HCT116 (cell line): ENCODE data around the gene DPH3. TPM values are rescaled to one million over a fixed set of nuclear protein-coding genes. Genes with fewer than 3 reads are reported as not detected.

Experiments used
- ATAC-seq: fragments of 200-7000 bp; cut with Tn5 transposase; 2 replicates; pipeline ENCODE4 v1.9.1; 2020; ENCODE audit warnings: mild to moderate bottlenecking, moderate library complexity
- BruUV-seq: library from RNA; stranded (reverse); fragments of 400-500 nt; replicated peaks from 2 replicates; lab custom pipeline; 2021; lab: Mats Ljungman, UMichigan
- CTCF ChIA-PET: fragments of 300-600 bp; sonication (Branson Sonifier 250); formaldehyde crosslinking; loops from one replicate; lab custom pipeline; 2021; ENCODE audit warnings: antibody characterized with exemption; lab: Charles Lee
- POLR2A ChIA-PET: fragments of 300-600, 350-600 bp; sonication (Branson Sonifier 250); formaldehyde crosslinking; loops from one replicate; lab custom pipeline; 2021; ENCODE audit warnings: antibody characterized with exemption; lab: Charles Lee
- RAD21 ChIA-PET, 2 experiments: fragments of 300-600 bp; sonication (Branson Sonifier 250); formaldehyde crosslinking; loops; one replicate each; lab custom pipeline; 2023; ENCODE audit warnings: low total read pairs in 2 of 2; ENCODE audit not compliant: uncharacterized antibody in 2 of 2, unreplicated experiment in 2 of 2, low non-redundant PET in 1 of 2; lab: Charles Lee
- DNase-seq: peaks from one replicate; pipeline ENCODE4 v3.0.0-alpha.2; 2010; ENCODE audit warnings: low read depth, low spot score
- H2AFZ ChIP-seq: fragments of 200-600 bp; shearing (Covaris generic), sonication (generic); 2 replicates; pipeline ENCODE4 v1.6.1; 2017; ENCODE audit warnings: low read depth, mixed run types, mixed read lengths, antibody characterized with exemption, low read length; ENCODE audit not compliant: poor library complexity, severe bottlenecking
- H3K27ac ChIP-seq: 2 replicates; pipeline ENCODE4 v1.5.1; 2012; ENCODE audit warnings: low read depth, low read length
- H3K27me3 ChIP-seq: fragments of 200-600 bp; sonication (generic); 2 replicates; pipeline ENCODE4 v1.6.1; 2016; ENCODE audit warnings: mixed run types, low read length, mixed read lengths; ENCODE audit not compliant: insufficient read depth
- H3K36me3 ChIP-seq, 2 experiments: fragments of 200-500 bp in 1 of 2; fragments of 200-600 bp in 1 of 2; sonication (Bioruptor generic) in 1 of 2; sonication (generic) in 1 of 2; 2 replicates each; pipeline versions ENCODE4 v1.5.1 to v1.6.1; 2014 to 2016; ENCODE audit warnings: low read length in 2 of 2, inconsistent platforms in 1 of 2, mixed read lengths in 1 of 2, mixed run types in 1 of 2; ENCODE audit not compliant: insufficient read depth in 2 of 2, control insufficient read depth in 1 of 2
- H3K4me1 ChIP-seq, 2 experiments: fragments of 200-600 bp in 1 of 2; sonication (generic) in 1 of 2; 2 replicates each; pipeline versions ENCODE4 v1.5.1 to v1.6.1; 2012 to 2017; ENCODE audit warnings: low read length in 2 of 2, inconsistent platforms in 1 of 2, mild to moderate bottlenecking in 1 of 2, mixed read lengths in 1 of 2, mixed run types in 1 of 2, moderate library complexity in 1 of 2; ENCODE audit not compliant: insufficient read depth in 2 of 2, control insufficient read depth in 1 of 2
- H3K4me2 ChIP-seq: fragments of 200-600 bp; sonication (generic); 2 replicates; pipeline ENCODE4 v1.6.1; 2017; ENCODE audit warnings: mixed run types, low read length, mixed read lengths
- H3K4me3 ChIP-seq, 2 experiments: fragments of 200-600 bp in 1 of 2; sonication (generic) in 1 of 2; replicated peaks in 1 of 2; 2 replicates each; pipeline ENCODE4 v1.5.1; 2011 to 2016; ENCODE audit warnings: low read length in 2 of 2, control low read depth in 1 of 2, low read depth in 1 of 2, mild to moderate bottlenecking in 1 of 2, mixed read lengths in 1 of 2, mixed run types in 1 of 2
- H3K79me2 ChIP-seq: fragments of 200-600 bp; sonication (generic); 2 replicates; pipeline ENCODE4 v1.6.1; 2017; ENCODE audit warnings: mild to moderate bottlenecking, mixed run types, low read length, moderate library complexity, mixed read lengths; ENCODE audit not compliant: insufficient read depth
- H3K9ac ChIP-seq: fragments of 200-600 bp; sonication (generic); 2 replicates; pipeline ENCODE4 v1.6.1; 2016; ENCODE audit warnings: low read length, mixed read lengths
- H3K9me2 ChIP-seq: fragments of 200-600 bp; sonication (generic), shearing (Covaris generic); 2 replicates; pipeline ENCODE4 v1.6.1; 2017; ENCODE audit warnings: mixed run types, mild to moderate bottlenecking, moderate library complexity; ENCODE audit not compliant: insufficient read depth
- H3K9me3 ChIP-seq, 2 experiments: fragments of 200-500 bp in 1 of 2; fragments of 200-600 bp in 1 of 2; sonication (Bioruptor generic) in 1 of 2; sonication (generic) in 1 of 2; 2 replicates each; pipeline ENCODE4 v1.6.1; 2014 to 2017; ENCODE audit warnings: low read length in 2 of 2, mixed read lengths in 2 of 2, inconsistent platforms in 1 of 2, low read depth in 1 of 2, mild to moderate bottlenecking in 1 of 2, mixed run types in 1 of 2, moderate library complexity in 1 of 2; ENCODE audit not compliant: control insufficient read depth in 1 of 2, insufficient read depth in 1 of 2
- H4K20me1 ChIP-seq: fragments of 200-600 bp; sonication (generic), shearing (Covaris generic); 2 replicates; pipeline ENCODE4 v1.6.1; 2017; ENCODE audit warnings: mixed run types, mild to moderate bottlenecking, moderate library complexity; ENCODE audit not compliant: insufficient read depth
- CBX3 ChIP-seq: IDR thresholded peaks from 2 replicates; pipeline ENCODE4 v1.6.1; 2012; ENCODE audit warnings: low read depth
- CEBPB ChIP-seq: IDR thresholded peaks from 2 replicates; pipeline ENCODE4 v1.6.1; 2012; ENCODE audit warnings: low read depth
- EGR1 ChIP-seq: IDR thresholded peaks from 2 replicates; pipeline ENCODE4 v1.6.1; 2012; ENCODE audit warnings: low read depth
- ELF1 ChIP-seq: IDR thresholded peaks from 2 replicates; pipeline ENCODE4 v1.6.1; 2012; ENCODE audit warnings: low read depth, borderline replicate concordance
- EZH2 ChIP-seq: fragments of 200-600 bp; sonication (generic); IDR thresholded peaks from 2 replicates; pipeline ENCODE4 v1.6.1; 2017; ENCODE audit warnings: antibody characterized with exemption, mixed run types
- EZH2phosphoT487 ChIP-seq: fragments of 200-600 bp; IDR thresholded peaks from 2 replicates; pipeline ENCODE4 v1.6.1; 2018; ENCODE audit warnings: antibody characterized with exemption, borderline replicate concordance
- FOSL1 ChIP-seq: IDR thresholded peaks from 2 replicates; pipeline ENCODE4 v1.6.1; 2012; ENCODE audit warnings: low read depth
- JUND ChIP-seq: IDR thresholded peaks from 2 replicates; pipeline ENCODE4 v1.6.1; 2012
- POLR2A ChIP-seq: IDR thresholded peaks from 2 replicates; pipeline ENCODE4 v1.7.0; 2011; ENCODE audit warnings: borderline replicate concordance; ENCODE audit not compliant: insufficient read depth, insufficient read length; ENCODE audit errors: extremely low read depth
- POLR2AphosphoS5 ChIP-seq: IDR thresholded peaks from 2 replicates; pipeline ENCODE4 v1.6.1; 2011; ENCODE audit warnings: mild to moderate bottlenecking, low read depth, low read length, moderate library complexity
- RAD21 ChIP-seq: IDR thresholded peaks from 2 replicates; pipeline ENCODE4 v1.6.1; 2012; ENCODE audit warnings: low read depth, mild to moderate bottlenecking
- SIN3A ChIP-seq: IDR thresholded peaks from 2 replicates; pipeline ENCODE4 v1.6.1; 2012; ENCODE audit warnings: low read depth
- SP1 ChIP-seq: IDR thresholded peaks from 2 replicates; pipeline ENCODE4 v1.6.1; 2012; ENCODE audit warnings: low read depth
- SRF ChIP-seq: IDR thresholded peaks from 2 replicates; pipeline ENCODE4 v1.6.1; 2012; ENCODE audit warnings: low read depth
- TCF7L2 ChIP-seq: IDR thresholded peaks from 2 replicates; pipeline ENCODE4 v1.7.0; 2011; ENCODE audit warnings: borderline replicate concordance, inconsistent platforms; ENCODE audit not compliant: insufficient read depth, insufficient read length; ENCODE audit errors: extremely low read depth
- ZFX ChIP-seq: fragments of 450-650 bp; IDR thresholded peaks from 2 replicates; pipeline ENCODE4 v1.6.1; 2017
- intact Hi-C: fragments of 100-400 bp; cut with micrococcal nuclease; formaldehyde crosslinking; loops from 2 replicates; pipeline ENCODE4 v1.10.0; 2022
- total RNA-seq: library from RNA; stranded (reverse); gene quantifications from one replicate; pipeline ENCODE4 v1.2.1, GENCODE V29; 2021; ENCODE audit not compliant: unreplicated experiment
- TF ChIP-seq, protein P1 (sequence below): IDR thresholded peaks from 2 replicates; pipeline ENCODE4 v1.6.1; 2012; ENCODE audit warnings: low read depth
- TF ChIP-seq, protein P2 (sequence below), 3 experiments: fragments of 200-600 bp in 1 of 3; sonication (generic) in 1 of 3; IDR thresholded peaks in 2 of 3; conservative IDR thresholded peaks in 1 of 3; 2 replicates each; pipeline ENCODE4 v1.5.1; 2012 to 2017; ENCODE audit warnings: low read depth in 2 of 3, low read length in 2 of 3, antibody characterized with exemption in 1 of 3, borderline replicate concordance in 1 of 3, control low read depth in 1 of 3, mild to moderate bottlenecking in 1 of 3, mixed read lengths in 1 of 3, mixed run types in 1 of 3, moderate library complexity in 1 of 3; ENCODE audit not compliant: insufficient read depth in 1 of 3
- TF ChIP-seq, protein P3 (sequence below): IDR thresholded peaks from 2 replicates; pipeline ENCODE4 v1.6.1; 2011; ENCODE audit warnings: mild to moderate bottlenecking, low read length, moderate library complexity; ENCODE audit not compliant: insufficient replicate concordance; ENCODE audit errors: extremely low read depth

The DPH3 gene
- total RNA-seq, 1 experiment from 2014 or later, result 13.8 TPM

DNA sequence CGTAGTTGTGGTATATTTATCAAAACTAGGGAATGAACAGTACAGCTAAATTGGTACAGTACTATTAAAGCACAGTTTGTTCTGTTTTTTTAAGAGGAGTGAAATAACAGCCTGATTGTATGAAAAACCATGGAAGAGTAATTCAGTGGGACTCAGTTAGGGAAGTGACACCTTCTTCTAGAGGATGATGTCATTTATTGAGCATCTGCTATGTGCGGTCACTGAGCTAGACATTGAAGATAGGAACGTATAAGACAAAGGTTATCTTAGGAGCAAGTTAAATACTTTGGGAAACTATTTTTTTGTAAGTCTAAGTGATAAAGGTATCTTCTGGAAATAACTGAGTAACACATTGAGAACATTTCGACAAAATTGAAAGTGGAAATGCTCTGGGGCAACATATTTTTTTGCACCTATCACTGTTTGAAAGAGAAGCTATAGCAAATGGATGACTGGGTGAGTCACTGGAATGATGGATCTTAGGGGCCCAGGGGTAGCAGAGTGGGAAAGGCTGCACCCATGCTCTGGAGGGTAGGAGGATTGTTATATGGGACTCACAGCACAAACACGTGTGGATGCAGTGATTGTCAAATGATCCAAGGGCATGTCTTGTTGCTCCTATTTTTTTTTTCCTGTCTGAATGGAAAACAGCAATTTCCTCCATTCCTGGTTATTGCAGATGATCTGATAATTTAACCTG, 43.2 kb upstream of the DPH3 start:
- Histone ChIP-seq H3K79me2 (no peaks in the 10 kb centered on the region; the same call in 1 of the 2 replicates), H2AFZ (no peak overlapping the region), H3K9ac (no peak overlapping the region), H3K36me3 (peaks cover 0 to 9% of the 10 kb centered on the region in 2 experiments; a peak in 2 of 4 replicates), H3K9me2 (no peaks in the 10 kb centered on the region), H3K9me3 (no peaks in the 10 kb centered on the region), H3K4me2 (no peak overlapping the region), H3K27ac (no peak overlapping the region), H3K4me1 (peaks cover 7 to 17% of the 10 kb centered on the region in 2 experiments; a peak in 3 of 4 replicates), H4K20me1 (no peaks in the 10 kb centered on the region), H3K27me3 (no peaks in the 10 kb centered on the region), H3K4me3 (no peak overlapping the region)
- POLR2A ChIA-PET, result no interaction called here
- no TSS peak for BruUV-seq
- RAD21 ChIA-PET, result no interaction called here
- no peak for ATAC-seq
- CTCF ChIA-PET, result interaction anchor here (0.9 kb wide), 1 partner anchor 18 kb away, joined by 3 read pairs; no protein-coding TSS in a partner anchor
- TF ChIP-seq CEBPB (no peak), EGR1 (no peak), ZFX (no peak), SRF (no peak), CBX3 (no peak), SIN3A (no peak), RAD21 (no peak), POLR2AphosphoS5 (no peak), SP1 (no peak), JUND (no peak), EZH2phosphoT487 (no peak), EZH2 (no peak), FOSL1 (no peak), POLR2A (no peak), TCF7L2 (no peak), ELF1 (no peak)
- TF ChIP-seq, protein P1, sequence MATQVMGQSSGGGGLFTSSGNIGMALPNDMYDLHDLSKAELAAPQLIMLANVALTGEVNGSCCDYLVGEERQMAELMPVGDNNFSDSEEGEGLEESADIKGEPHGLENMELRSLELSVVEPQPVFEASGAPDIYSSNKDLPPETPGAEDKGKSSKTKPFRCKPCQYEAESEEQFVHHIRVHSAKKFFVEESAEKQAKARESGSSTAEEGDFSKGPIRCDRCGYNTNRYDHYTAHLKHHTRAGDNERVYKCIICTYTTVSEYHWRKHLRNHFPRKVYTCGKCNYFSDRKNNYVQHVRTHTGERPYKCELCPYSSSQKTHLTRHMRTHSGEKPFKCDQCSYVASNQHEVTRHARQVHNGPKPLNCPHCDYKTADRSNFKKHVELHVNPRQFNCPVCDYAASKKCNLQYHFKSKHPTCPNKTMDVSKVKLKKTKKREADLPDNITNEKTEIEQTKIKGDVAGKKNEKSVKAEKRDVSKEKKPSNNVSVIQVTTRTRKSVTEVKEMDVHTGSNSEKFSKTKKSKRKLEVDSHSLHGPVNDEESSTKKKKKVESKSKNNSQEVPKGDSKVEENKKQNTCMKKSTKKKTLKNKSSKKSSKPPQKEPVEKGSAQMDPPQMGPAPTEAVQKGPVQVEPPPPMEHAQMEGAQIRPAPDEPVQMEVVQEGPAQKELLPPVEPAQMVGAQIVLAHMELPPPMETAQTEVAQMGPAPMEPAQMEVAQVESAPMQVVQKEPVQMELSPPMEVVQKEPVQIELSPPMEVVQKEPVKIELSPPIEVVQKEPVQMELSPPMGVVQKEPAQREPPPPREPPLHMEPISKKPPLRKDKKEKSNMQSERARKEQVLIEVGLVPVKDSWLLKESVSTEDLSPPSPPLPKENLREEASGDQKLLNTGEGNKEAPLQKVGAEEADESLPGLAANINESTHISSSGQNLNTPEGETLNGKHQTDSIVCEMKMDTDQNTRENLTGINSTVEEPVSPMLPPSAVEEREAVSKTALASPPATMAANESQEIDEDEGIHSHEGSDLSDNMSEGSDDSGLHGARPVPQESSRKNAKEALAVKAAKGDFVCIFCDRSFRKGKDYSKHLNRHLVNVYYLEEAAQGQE, result no peak
- TF ChIP-seq, protein P2, sequence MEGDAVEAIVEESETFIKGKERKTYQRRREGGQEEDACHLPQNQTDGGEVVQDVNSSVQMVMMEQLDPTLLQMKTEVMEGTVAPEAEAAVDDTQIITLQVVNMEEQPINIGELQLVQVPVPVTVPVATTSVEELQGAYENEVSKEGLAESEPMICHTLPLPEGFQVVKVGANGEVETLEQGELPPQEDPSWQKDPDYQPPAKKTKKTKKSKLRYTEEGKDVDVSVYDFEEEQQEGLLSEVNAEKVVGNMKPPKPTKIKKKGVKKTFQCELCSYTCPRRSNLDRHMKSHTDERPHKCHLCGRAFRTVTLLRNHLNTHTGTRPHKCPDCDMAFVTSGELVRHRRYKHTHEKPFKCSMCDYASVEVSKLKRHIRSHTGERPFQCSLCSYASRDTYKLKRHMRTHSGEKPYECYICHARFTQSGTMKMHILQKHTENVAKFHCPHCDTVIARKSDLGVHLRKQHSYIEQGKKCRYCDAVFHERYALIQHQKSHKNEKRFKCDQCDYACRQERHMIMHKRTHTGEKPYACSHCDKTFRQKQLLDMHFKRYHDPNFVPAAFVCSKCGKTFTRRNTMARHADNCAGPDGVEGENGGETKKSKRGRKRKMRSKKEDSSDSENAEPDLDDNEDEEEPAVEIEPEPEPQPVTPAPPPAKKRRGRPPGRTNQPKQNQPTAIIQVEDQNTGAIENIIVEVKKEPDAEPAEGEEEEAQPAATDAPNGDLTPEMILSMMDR (IDR thresholded peaks at IDR 0.05 in 2 of 3, conservative IDR thresholded peaks at IDR 0.05 in 1 of 3; ENCODE audit: borderline replicate concordance in 1 of 3, insufficient read depth in 1 of 3, low read depth in 2 of 3, low read length in 2 of 3), result no peak
- TF ChIP-seq, protein P3, sequence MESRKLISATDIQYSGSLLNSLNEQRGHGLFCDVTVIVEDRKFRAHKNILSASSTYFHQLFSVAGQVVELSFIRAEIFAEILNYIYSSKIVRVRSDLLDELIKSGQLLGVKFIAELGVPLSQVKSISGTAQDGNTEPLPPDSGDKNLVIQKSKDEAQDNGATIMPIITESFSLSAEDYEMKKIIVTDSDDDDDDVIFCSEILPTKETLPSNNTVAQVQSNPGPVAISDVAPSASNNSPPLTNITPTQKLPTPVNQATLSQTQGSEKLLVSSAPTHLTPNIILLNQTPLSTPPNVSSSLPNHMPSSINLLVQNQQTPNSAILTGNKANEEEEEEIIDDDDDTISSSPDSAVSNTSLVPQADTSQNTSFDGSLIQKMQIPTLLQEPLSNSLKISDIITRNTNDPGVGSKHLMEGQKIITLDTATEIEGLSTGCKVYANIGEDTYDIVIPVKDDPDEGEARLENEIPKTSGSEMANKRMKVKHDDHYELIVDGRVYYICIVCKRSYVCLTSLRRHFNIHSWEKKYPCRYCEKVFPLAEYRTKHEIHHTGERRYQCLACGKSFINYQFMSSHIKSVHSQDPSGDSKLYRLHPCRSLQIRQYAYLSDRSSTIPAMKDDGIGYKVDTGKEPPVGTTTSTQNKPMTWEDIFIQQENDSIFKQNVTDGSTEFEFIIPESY, result no peak
- intact Hi-C loops, result no loop called here
- no peak for DNase-seq
